Activated CD4-positive, alpha-beta T cell treated with anti-CD3 and anti-CD28 coated beads, Interleukin-2, Interleukin-6, amounts not matched to agents 100 ng/mL and 50 ng/mL, durations not matched to agents 16 hours and 8 hours (primary cell): ENCODE measurements around the gene FBXW12.
"Not testable (repeated sequence)": the region's sequence is repeated elsewhere in the genome, so short reads cannot be mapped to it uniquely, and the experiment has no call there.

Experiments used
- DNase-seq: peaks from one replicate; pipeline ENCODE4 v3.0.0-alpha.2; 2020

Gene FBXW12

DNA sequence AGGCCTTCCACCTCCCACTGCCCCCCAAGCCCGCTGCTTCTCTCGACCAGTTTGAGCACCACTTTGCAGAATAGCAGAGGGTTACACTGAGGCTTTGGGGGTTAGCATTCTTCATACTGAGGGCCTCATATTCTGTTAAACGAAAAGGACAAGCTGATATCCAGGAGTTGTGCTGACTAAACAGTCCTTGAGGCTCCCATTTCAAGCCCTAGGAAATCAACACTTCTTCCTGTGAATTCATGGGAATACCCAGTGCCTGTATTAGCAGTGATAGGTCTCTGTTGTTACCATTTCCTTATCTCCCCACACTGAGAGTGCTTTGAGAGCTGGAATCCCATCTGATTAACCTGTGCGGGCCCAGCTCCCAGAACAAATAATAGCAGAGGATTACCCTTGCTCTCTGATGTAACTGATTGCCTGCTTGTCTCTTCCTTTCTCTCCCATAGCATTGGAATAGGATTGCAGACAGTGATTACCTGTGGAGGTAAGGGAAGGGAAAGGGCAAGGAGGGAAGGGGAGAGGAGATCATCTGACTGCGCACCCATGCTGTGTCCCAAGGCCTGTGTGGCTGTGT, 930 bp downstream of the FBXW12 start:
- DNase-seq = no peak

DNA sequence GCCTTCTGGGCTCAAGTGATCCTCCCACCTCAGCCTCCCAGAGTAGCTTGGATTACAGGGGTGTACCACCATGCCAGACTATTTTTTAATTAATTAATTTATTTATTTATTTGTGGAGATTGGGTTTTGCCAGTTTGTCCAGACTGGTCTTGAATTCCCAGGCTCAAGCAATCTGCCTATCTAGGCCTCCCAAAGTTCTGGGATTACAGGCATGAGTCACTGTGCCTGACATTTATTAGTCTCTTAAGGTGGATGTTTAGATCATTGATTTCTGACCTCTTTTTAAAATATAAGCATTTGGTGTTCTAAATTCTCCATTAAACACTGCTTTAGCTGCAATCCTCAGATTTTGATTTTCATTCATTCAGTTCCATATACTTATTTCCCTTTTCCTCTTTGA, 15.6 kb downstream of the FBXW12 start:
- DNase-seq = no peak

DNA sequence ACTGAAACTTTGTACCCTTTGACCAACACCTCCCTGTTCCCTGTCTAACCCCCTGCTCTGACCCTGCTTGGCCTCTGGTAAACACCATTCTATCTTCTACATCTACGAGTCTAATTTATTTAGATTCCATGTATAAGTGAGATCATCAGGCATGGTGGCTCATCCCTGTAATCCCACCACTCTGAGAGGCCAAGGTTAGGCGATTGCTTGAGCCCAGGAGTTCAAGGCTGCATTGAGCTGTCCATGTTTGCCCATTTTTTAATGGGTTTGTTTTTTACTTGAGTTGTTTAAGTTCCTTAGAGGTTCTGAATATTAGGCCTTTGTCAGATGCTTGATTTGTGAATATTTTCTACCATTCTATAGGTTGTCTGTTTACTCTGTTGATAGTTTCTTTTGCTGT, 16.9 kb downstream of the FBXW12 start:
- no peak for DNase-seq

DNA sequence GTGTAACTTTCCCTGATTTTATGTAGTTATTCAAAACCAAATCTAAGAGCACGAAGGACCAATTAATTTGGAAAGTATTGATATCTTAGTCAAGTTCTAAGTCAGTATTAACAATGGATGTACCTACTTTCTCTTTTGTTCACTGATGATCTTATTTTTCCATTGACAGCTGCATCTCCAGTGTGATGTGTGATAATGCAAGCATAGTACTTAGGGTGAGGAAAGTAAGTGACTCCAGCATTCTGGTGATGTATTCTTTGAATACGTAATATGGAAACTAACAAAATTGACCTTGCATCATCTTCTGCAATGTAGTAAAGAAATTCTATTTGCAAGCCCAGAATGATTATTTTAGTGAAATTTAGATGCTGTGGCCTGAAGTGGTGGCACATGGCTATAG, 22.4 kb downstream of the FBXW12 start:
- DNase-seq = peak; percentile 26

DNA sequence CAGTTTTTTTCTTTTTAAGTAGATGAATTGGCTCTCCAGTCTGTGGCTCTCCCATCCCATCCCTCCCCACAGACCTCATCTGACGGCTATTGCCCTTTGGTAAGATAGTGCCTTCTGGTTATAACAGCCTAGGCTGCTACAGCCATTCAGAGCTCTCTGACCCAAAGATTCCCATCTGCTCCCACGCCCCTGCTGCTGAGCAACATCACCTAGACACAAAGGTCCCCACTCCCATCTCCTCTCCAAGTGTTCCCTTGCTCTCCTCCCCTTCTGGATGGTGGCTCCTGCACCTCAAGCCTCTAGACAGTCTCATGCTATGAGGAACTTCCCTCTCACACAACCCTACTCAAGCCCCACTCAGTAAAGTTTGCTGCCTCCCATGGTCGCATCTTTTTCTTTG, 23.7 kb downstream of the FBXW12 start:
- DNase-seq = no peak

DNA sequence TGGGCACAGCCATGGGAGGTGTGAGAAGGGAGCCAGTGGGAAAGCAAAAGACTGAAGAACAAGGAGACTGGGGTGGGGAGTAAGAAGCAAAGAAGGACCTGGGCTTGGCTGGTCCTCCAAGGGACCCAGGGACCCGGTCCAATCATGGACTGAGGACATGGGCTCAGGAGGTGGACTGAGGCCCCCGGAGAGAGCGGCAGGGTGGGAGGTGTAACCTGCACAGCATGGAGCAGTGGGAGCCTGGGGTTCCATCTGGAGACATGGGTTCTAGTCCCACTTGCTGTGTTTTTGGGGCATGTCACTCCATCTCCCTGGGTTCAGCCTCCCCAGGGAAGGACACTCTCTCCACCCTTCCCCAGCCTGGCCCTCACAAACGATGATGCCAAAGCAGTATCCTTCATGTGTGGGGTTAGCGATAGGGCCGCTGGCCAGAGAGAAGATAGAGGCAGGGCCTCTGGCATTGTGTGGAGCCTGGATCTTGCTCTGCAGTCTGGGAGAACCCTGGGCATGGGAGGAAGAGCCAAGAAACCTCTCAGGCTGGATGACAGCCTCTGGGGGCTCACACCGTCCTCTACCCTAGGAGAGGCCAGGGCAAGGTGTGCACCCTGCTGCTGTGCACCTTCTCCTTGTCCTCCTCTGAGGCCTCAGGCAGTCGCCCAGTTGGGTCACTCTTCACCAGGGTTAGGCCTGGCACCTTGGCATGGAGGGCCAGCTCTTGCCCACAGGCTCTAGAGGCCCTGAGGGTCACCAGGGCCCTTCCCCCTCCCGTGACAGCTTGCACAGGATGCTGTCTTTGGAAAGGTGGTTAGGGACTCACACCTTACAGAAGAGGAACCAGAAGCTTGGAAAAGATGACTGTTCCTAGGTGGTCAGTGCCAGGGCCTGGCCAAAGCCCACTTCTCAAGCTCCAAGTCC, 26.0 kb downstream of the FBXW12 start:
- DNase-seq = no peak

DNA sequence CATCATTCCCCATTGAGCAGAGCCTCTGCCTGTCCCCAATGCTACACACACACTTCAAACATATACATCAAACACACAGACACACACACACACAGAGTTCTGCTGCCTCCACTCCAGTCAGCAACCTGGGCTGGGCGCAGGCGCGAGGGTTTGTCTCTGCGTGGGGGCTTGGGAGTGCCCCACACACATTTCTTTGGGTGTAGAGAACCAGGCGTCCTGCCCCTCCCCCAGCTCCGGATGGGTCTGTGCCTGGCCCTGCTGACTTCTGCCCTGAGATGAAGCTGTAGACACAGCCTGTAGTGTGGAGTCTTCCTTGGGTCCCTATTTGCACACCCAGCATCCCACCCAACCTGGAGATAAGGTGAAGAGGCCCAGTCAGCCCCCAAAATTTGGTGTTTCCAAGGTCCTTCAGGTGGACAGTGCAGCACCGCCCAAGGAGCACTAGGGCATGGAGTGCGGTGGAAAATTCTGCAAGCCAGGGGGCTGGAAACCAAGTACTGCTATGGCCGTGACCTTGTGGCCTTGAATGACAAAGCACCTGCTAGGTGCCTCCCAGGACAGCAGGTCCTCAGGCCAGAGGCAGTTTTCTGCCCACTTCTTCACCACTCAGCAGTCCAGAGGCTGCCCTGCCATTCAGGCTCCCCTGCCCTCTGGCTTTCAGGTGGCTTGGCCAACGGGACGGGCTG, 26.8 kb downstream of the FBXW12 start:
- DNase-seq = no peak

DNA sequence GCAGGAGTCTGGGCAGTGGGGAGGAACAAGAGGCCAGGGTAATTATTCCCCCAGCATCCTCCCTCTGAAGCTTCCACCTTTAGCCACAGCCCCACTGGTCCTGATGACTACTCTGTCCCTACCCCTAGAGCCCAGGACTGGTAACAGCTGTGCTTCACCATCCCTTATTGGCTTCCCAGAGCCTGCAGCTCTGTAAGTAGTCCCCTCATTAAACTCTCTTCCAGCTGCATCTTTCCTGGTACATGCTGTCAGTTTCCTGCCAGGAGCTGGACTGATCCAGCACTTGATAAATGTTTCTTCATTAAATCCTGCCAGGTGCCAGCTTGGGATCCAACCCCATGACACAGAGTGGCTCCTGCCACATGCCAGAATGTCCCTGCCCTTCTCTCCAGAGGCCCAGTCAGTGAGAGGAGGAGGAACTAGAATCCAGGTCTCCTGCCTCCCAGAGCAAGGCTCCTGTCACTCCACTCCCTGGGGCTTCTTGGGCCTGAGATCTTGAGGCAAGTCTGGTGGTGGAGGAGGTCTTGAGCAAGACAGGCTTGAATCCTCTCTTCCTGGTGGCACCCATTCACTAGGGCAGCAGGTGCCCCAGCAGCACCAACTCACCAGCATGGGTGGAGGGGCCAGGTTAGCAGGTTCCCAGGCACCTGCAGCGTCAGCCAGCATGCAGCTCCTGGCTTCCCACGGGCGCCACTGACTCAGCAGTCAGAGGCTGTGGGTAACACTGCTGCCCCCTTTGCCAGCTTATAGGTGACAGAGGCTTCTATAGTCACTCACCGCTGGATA, 27.6 kb downstream of the FBXW12 start:
- DNase-seq = no peak

DNA sequence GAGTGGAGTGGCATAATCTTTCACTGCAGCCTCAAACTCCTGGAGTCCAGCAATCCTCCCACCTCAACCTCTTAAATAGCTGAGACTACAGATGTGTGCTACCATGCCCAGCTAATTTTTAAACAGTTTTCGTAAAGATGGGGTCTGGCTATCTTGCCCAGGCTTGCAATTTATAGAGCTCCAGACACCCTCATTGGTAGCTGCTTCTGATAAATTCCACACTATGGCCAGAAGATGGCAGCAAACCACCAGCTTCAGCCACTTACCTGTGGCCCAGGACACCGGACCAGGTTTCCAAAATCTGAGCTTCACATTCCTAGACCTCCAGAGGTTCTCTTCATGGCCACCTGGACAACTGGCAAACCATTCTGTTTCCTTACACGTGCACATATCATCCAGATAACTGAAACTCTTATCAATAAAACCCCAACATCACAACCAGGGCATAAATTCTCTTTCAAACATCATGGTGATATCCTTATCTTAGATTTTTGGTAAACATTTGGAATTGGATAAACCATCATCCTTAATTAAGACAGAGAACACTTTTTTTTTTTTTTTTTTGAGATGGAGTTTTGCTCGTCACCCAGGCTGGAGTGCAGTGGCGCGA, 28.9 kb downstream of the FBXW12 start:
- DNase-seq = peak; percentile 76

DNA sequence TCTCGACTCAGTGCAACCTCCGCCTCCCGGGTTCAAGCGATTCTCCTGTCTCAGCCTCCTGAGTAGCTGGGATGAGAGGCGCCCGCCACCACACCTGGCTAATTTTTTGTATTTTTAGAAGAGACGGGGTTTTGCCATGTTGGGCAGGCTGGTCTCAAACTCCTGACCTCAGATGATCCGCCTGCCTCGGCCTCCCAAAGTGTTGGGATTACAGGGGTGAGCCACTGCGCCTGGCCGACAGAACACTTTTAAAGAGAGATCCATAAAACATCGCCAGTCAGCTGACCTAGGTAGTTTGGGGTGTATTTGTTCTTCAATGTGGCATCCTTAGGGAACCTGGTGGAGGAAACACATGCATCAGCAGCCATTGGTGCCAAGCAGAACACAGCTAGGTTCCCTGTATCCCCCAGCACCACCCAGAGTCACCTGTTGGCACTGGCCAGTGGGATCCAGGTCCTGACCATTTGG, 29.4 kb downstream of the FBXW12 start:
- DNase-seq = not testable (repeated sequence)

DNA sequence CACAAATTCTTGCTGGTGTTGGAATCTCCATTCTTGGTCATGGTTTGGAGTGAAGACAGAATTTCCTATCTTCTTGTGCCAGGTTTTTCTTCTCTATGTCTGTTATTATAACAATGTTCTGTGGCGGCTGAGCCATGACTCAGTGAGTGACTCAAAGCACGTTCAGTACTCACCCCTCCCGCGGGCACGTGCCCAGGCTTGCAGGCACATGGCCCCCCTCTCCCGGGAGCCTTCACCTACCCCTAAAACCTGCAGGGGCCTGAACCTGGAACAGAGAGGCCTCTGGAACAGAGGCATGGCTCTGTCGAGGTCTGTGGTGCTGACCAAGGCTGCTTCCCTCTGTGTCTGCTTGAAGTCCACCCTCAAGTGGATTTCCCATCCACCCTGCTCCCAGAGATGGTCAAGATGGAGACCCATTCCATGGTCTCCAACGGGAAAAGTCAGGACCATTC, 30.3 kb downstream of the FBXW12 start:
- DNase-seq = no peak

DNA sequence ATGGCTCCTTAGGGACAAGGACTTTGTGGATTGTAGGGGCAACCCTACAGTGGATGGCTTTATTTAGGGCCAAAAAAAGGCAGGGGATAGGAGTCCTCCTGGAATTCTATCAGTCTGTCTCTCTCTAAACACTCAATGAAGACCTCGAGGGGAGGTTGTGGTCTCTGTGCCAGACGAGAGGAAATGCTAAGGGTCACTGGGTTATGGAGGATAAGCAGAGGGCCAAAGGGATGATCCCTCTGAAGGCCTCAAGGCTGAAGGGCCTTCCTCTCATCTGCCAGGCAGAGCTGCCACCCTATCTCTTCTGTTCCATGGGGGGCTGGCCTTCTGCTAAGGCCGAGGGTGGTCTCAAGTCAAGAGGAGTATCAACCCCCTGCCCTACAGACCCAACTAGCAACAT, 30.9 kb downstream of the FBXW12 start:
- DNase-seq = no peak

DNA sequence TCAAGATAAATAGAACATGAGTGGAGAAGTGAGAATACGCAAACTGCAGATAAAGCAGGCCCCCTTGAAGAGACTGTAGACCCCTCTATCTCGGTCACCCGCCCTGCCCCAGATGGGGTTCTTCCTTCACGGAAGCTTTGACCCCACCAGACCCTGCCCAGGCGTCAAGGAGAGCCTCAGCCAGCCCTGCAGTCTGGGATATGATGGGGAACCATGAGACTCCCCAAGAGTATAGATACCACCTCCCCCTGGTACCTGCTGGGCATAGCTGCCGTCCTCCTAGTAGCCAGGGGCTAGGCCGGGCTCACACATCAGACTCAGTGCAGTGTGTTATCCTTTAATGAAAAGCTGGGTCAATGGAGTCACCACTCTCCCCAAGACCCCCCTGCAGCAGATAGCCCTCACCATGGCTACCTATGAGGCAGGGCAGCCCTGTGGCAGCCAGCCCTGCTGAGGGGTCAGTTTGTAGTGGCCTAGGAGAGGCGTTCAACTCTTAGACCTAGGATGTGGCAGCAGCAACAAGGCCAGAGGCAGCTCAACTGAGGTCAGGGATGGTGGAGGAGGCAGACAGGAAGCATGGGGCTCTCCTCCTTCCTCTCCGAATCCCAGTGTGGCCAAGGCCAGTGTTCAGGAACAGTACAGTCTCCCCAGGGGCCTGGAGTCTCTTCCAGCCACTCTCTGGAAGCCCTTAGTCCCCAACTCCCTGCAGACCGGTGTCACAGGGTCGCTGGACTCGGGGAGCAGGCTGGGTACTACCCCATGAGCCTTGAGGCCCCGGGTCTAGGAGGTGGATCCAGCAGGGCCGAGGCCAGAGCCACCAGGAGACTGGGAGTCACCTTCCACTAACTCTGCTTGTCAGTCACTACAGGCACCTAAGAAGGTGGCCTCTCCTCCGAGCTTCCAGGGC, 31.8 kb downstream of the FBXW12 start:
- no peak for DNase-seq

DNA sequence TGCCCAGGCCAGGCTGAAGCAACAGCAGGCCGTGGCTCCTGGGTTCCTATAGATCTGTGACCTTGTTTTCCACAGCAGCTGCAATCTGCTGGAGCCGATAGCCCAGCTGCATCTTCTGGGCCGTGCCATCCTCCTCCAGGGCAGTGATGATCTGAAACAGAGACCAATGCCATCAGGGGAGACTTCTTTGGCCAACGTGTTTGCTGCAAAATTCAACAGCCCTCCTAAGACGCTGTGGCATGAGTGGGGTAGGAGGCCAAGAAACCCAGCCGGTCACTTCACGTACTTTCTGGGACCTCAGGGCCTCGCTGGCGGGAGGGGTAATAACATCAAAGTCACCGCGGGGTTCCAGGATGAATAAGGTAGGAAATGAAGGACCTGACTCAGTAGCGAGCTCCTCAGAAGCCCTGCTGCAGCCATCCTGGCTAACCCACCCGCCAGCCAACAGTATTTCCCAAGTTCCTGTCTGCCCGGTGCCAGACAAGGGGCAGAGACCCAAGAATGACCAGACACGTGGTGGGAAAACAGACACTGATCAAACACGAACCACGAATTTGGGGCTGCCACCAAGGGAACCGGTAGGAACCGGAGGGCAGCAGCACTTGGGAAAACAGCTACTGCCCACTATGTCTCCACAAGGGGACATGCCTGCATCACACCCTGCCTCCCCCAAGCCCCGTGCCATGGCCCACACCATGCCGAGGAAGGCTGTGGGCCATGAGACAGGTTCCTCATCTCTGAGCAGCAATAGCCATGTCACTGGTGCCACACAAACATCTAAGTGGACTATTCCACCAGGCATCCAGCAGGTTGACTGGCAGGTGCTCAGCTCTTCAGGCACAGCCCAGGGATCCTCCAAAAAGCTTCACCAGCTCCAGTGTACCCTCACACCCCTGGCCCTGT, 32.7 kb downstream of the FBXW12 start:
- no peak for DNase-seq

DNA sequence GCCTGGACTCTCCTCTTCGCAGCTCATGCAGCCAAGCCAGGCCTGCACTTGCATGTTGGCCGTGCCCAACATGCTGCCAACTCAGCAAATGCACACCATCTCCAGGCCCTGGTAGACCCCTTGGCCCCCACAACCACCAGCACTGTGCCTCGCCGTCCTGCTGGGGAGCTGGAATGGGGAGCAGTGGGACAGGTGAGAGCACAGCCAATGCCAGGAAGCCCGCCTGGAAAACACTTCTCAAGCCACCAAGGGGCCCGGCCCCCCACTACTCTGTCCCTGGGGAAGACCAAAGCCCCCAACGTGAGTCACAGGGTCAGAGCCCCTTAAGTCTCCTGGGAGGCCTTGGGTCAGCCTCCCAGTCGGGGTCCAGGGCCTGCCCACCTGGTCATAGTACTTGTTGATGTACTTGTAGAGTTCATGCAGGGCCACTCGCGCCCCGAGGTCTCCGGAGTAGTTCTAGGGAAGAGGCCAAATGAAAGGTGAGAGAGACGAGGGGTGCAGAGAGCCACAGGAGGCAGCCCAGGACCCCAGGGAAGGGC, 33.4 kb downstream of the FBXW12 start:
- DNase-seq = no peak

DNA sequence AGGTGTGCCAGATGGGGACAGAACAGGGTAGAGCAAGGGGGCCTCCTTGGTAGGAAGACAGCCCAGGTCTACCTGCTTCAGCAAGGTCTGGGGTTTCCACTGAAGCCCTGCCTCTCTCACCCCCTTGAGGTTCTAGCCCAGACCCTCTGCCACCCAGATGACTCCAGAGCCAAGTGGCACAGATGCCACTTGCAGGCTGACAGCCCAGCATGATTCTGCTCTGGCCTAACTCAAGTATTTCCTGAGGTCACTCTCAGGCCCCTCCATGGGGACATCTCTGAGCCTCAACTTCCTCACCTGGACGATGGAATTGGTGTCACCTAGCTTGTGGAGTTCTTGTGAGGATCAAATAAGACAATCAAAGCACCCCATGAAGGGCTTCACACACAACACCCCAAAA, 34.0 kb downstream of the FBXW12 start:
- no peak for DNase-seq

DNA sequence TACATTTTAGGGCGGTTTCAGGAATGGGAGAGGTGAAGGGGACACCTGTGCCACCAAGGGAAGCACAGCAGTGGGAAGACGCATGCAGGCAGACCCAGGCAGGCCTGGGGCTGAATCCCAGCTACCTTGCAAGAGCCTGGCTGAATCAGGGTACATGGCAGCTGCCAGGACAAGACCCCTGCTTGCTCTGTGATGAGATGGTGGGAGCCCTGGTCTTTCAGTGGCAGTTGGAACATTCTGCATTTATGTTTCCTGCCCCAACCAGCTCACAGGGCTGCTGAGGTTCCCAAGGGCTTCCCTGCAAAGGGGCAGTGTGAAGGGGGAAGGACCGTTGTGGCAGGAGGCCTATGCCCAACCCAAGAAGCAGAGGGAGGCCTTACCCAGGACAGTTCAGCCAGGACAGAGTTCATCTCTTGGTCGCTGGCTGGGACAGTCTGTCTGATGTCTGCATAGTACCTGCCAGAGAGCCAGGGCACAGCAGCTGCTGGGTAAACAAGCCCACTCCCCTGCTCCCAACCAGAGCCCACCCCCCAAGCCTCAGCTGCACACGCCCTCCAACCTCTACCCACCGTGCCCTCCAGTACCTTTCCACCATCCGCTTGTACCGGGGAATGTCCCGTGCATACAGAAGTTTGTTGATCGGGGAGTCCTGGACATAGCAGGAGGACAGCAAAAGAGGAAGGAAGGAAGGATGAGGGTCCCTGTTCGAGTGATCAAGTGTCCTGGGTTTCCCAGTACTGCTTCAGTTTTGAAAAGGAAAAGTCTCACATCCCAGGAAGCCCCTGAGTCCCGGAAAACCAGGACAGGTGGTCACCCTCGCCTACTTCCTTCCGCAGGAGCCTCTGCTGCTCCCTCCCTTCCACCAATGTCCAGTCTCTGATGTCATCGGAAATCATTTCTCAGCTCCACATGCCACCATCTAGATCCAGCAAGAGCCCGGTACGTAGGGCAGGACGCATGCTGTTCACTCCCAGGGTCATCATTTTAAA, 34.7 kb downstream of the FBXW12 start:
- no peak for DNase-seq

DNA sequence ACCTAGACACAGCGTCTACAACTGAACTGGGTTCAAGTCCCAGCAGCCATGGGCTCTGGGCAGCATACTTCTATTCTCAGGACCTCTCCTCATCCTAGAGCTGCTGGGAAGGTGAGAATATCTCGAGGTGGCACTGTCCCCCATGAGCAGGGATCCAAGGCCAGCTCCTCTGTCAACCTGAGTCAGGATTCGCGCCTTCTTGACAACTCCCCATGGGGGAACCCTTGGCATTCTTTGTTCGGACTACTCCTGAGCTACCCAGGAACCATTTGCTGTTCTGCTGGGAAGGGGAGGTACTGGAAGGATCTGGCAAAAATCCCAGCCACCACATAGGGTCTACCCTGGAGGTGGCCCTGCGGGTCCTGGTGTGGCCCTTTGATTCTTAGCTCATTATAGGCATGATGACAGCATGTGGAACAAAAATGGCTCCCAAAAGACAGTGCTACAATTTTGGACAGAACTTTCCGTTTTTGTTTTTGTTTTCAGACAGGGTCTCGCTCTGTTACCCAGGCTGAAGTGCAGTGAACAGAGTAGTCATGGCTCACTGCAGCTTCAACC, 35.6 kb downstream of the FBXW12 start:
- DNase-seq = no peak
